HG02852 (cell line): ENCODE results near the gene TRAP1.

ENCODE experiments used
- ATAC-seq: cut with Tn5 transposase; IDR thresholded peaks from one replicate; pipeline ENCODE4 v1.9.1; 2021; ENCODE audit warnings: mild to moderate bottlenecking, moderate library complexity; ENCODE audit not compliant: unreplicated experiment

The TRAP1 gene

DNA sequence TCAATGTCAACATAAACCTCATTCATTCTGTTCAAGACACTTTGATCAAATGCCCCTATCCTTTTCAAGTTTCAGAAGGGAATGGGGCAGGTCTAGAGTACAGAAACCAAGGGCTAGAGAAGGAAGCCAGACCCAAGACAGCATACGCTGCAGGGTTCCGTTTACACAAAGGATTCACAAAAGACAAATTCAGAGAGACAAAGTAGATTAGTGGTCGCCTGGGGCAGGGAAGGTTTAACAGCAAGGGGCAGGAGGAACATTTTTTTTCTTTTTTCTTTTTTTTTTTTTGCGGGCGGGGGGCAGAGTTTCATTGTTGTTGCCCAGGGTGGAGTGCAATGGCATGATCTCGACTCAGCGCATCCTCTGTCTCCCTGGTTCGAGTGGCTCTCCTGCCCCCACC lies 19.9 kb upstream of the TRAP1 start:
- ATAC-seq, result no peak

DNA sequence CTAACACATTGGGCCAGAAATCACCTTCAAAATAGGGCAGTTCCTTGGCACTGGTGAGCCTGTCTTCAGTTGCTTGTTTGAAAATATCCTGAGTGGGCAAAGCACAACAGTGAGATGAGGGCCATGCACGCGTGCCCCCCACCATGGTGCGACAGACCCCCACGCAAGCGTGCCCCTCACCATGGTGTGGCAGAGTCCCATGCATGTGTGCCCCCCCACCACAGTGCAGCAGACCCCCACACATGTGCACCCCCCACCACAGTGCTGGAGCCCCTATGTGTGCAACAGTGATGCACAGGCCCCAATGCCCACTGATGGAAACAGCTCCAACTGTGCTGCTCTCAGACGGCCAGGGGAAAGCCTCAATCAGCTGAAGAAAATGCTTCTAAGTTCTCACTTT lies 18.8 kb upstream of the TRAP1 start:
- ATAC-seq, result no peak

DNA sequence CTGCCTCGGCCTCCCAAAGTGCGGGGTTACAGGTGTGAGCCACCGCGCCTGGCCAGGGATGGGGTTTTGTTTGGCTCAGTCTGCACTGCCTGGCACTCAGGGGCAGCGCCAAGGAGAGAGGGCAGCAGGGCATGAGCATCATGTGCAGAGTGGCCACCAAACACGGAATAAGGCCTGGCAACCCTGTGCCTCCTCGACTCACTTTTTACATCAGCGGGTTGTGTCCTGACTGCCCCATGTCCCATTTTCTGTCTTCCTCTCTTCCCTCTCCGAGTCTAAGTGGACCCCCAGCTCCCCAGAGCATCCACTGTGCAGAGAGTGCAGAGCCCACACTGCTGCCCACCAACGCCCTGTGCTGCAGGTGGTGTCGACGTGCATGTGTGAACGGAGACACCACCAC lies 18.2 kb upstream of the TRAP1 start:
- no peak for ATAC-seq

DNA sequence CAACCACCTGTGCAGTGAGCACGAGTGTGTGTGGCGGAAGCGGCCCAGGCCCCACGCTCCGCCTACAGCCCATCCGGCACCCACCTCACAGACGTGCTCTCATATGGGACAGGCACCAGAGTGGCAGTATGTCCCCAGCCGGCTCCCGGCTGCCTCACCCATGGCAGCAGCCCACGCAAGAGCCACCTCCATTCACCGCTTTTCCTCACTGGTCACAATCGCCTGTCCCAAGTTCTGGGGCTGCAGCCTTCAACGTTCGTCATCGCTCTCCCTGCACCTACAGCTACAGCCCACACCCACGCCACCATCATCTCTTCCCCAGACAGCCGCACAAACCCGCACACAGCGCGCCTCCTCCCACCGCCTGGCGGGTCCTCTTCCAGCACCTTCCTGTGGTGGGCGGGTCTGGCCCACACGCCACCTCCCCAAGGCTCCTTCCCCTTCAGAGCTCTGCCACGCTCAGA lies 17.5 kb upstream of the TRAP1 start:
- ATAC-seq, result no peak

DNA sequence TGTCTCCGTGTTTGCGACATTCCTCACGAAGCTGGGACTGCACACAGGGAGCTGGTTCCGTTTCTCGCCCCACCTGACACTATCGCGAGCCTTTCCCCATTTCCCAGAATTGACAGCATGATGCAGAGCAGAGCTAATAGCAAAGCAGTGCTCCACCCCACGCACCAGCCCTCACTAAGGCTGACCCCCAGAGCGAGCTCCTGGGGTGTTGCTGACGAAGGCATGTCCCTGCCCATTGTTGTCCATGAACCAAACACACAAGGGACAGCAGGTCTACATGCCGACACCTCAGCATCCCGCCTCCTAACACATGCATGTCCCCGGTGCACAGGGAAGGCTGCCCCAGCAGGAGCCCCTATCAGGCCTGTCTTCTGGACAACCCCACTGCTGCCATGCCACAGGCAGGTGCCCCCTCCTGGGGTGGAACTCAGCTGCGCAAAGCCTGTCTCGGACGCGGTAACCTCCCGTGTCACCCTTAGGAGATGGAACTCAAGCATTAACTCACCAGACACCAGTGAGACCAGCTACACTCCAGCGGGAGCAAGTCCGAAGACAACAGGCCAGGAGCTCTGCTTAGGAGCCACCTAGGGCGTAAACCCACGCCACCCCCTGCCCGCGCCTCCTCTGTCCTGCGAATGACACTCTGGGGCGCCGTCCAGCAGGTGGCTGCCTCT lies 16.9 kb upstream of the TRAP1 start:
- ATAC-seq, result no peak

DNA sequence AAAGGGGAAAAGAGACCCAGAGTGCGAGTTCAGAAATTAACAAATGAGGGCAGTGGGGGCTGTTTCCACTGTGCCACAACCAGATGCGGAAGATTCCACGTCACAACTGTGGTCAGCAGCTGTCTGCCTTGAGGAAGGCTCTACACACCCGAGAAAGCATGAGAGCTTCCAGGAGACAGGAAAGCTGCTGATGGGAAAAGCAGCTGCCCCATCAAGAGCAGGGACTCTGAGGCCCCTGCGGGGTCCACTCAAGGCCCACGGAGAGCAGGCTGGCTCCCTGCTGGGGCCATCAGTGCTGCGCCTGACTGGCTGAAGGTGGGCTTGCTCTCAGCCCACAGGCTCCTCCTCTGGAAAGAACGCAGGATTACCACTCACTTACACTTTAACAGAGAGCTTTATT lies 14.8 kb upstream of the TRAP1 start:
- no peak for ATAC-seq

DNA sequence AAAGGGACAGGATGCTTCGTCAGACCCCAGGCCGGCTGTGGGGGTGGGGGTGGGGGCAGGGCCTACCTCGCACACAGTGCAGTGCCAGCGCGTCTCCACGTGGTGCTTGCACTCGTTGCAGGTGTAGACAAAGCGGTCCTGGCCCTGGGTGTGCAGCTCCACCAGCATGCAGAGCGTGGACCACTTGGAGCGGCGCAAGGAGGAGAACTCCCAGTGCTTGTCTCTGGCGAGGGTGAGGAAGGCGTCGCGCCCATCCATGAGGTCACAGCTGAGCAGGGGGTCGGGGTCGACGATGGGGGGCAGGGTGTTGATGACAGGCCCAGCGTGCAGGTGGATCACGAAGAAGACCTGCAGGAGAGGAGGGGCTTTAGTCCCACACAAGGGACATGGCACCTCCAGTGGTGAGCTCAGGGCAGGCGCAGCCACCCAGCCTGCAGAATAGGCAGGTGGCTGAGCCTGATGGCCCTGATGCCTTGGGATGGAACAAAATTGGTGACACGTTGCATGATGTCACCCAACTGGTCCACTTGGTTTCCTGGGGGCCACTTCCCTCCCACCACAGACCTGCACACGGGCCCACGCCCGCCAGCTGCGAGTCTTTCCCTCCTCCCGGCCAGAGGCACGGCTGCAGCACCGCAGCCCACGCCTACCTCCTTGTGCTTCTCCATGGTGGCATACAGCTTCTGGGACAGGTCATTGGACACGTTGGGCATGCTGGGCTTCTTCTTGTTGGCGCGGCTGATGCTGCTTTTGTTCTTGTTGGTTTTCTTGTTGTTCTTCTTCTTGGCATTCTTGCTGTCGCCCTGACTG lies 14.0 kb upstream of the TRAP1 start:
- no peak for ATAC-seq

DNA sequence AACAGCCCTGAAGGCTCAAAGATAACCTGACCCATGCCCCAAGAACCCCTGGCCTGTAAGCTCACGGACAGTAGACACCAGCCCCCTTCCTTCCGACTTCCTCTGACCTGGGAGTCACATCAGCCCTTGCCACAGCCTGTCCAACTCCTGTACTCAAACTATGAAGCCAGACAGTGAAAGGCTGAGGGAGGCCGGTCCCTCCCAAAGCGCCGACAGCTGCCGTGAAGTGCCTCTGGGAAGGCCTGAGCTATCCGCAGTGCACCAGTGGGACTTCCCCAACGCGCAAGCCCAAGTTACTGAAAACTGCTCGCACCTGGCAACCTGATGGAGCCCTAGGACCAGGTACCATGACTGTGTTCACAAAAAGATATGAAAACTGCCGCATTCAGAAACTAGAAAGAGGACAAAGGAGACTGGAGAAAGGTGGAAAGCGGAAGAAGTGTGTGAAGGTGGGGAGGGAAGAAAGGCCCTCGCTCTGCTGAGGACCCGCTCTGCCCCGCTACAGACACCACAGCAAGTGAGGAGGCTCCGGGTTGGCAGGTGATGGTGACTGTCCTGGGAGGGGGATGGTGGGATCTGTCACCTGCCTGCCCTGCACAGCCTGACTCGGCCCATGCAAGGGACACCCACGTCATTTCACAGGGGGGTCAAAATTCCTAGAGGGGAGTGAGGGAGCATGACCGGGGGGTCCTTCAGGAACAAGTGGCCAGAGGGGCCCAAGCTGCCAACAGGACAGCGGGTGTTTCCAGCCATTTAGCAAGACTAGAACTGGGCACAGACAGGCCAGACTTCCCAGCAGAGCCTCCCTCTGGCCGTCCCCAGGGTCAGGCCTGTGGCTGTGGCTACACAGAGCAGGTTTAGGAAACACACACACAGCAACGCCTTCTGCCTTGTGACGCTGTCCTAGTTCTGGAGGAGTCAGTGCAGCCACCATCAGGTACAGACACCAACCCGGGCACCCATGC lies 13.1 kb upstream of the TRAP1 start:
- no peak for ATAC-seq

DNA sequence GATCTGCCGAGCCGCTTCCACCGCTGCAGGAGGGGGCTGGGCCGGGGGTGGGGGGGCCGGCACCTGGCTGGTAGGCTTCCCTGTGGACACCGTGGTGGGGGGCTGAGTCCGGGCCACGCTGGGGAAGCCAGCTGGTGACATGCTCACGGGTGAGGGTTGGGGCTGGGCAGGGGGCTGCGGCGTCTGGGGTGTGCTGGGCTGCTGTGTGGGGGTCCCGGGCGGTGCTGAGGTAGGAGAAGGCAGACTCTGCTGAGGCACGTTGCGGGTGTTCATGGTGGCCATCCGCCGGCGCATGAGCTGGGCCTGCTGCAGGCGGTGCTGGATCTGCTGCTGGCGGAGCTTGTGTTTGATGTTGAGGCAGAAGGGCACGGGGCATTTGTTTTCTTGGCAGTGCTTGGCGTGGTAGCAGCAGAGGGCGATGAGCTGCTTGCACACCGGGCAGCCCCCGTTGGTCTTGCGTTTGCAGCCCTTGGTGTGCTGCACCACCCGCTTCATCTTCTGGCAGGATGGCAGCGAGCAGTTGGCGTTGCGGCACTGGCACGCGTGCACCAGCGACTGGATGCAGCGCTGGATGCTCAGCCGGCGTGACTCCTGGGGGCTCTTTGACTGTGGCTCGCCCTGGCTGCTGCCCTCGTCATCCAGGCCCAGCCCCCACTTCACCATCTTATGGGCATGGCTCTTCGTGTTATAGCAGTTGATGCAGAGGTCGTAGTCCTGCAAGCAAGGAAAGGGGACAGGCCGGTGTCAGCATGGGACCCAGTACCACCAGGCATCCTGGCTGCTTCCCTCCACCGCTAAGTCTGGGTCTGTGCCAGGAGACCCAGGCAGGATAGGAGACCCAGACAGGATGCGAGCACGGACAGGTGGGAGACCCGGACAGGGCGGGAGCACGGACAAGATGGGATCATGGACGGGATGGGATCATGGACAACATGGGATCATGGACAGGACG lies 12.1 kb upstream of the TRAP1 start:
- no peak for ATAC-seq

DNA sequence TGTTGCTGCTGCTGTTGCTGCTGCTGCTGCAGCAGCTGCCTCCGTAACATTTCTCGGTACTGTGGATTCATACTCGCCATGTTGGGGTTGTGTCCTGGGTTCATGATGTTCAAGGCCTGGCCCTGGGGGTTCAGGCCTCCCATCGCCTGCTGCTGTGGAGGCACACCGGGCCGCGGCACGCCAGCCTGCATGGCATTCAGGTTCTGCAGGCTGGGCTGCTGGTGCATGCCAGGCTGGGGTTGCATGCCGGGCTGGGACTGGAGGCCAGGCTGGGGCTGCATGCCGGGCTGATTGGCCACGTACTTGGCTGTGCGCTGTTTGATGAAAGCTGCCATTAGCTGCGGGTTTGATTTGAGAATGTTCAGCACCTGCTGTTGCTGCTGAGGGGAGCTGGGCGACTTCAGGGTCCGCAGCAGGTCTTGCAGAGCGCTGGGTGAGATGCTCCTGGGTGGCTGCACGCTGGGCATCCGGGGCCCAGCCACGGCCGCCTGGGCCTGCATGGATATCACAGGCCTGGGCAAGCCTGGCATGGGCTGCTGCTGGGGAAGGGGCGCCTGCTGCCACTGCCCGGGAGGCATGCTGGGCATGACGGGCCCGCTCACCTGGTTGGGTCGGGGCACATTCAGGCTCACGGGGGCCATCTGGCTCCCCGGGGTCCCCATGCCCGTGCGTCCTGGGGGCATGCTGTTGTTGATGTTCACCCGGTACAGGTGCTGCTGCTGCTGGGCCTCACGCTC lies 11.3 kb upstream of the TRAP1 start:
- no peak for ATAC-seq

DNA sequence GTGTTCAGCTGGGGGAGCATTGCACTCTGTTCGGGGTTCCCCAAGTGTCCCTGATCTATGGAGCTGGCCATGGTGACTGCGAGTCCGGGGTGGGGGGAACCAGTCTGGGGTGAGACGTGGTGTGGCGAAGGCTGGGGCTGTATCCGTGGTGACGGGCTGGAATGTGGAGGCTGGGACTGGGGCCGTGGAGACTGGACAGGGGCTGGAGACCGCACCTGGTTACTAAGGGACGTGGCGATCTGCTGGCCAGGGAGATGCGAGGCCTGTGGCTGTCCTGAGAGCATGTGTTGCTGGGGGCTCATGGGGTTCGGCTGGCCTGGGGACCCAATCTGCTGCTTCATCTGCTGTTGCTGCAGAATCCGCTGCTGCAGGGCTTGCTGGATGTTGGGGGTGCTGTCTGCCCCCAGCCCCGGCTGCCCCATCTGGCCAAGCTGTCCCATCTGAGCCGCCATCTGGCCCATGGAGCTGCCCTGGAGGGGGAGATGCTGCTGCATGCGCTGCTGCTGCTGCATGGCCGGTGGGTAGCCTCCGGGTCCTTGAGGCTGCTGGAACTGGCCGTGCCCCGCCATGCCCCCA lies 10.6 kb upstream of the TRAP1 start:
- no peak for ATAC-seq

DNA sequence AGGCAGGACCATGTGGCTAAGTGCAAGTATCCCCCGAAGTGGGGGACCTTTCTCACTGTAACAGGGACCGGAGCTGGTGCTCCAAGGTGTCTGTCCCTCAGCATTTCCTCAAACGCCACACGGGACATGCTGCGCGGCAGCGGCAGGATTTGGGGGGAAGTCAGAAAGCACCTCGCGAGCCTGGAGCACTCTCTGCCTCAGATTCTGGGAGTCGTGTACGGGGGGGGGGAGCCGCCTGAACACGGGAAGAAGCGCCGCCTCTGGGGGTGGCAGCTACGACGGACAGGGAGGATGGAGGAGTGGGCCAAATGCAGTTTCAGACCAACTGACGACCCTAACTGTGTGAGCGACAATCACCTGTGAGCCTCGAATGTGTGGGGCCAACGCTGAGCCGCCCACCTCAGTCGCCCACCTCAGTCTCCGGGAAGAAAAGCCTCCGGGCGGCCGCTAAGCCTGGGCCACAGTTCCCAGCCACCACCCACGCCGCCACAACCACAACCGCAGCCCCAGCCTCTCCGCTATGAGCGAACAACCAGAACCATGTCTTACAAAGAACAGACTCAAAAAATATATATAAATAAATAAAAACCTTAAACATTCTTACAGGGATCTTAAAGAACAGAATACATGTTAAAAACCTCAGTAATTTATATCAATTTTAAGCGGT lies 8.8 kb upstream of the TRAP1 start:
- no peak for ATAC-seq

DNA sequence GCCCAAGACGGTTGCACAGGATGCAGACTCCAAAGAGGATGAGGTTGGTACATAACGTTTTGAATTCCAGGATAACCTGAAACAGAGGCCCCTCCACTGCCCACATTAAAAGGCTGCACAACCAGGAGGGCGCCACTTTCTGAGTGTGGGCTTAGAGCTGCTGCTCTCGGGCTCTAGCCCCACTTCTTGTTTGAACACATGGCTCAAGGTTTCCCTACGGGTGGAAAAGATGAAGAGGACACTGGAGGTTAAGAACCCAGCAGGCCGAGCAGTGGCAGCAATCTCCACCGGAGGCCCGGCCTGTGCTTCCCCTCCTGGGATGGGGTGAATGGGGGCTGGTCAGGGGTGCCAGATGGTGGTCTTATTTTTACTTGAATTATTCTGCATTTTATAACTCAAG lies 8.0 kb upstream of the TRAP1 start:
- no peak for ATAC-seq

DNA sequence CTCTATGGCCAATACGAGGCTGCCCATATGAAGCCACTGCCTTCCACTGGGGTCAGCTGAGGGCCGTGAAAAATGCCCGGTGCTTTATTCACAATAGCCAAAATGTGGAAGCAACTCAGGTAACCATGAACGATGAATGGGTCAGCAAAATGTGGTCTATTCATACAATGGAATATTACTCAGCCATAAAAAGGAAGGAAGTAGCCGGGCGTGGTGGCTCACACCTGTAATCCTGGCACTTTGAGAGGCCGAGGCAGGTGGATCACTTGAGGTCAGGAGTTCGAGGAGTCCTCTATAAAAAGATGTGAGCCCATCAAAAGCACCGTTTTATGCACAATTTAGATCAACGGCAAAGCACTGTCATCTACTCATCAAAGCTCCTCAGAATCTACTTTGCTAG lies 5.2 kb upstream of the TRAP1 start:
- ATAC-seq, result no peak

DNA sequence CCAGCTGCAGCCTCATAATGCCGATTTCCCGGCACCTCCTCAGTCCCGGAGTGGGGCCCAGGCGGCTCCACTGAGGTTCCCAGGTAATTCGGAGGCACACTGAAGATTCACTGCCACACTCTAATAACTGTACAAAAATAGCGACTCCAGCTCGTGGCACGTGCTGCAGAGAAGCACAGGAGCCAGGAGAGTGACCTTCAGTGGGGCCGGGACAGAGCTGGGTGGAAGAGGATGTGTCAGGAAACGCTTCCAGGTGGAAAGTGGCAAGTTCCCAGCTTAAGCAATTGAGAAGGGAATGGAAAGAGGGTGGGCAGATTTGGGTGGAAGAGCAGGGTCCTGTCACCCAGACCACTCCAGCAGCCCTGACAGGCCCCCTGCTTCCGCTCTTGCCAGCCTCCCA lies 3.1 kb upstream of the TRAP1 start:
- ATAC-seq, result no peak

DNA sequence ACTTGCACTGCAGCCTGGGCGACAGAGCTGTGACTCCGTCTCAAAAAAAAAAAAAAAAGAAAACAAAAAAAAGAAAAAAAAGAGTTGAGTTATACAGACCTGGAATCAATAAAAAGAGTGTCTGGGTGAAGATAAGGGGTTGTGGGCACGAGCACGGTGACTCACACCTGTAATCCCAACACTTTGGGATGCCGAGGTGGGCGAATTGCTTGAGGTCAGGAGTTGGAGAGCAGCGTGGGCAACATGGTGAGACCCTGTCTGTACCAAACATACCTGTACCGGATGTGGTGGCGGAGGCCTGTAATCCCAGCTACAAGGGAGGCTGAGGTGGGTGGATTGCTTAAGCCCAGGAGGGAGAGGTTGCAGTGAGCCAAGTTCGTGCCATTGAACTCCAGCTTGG lies 1.3 kb upstream of the TRAP1 start:
- ATAC-seq, result no peak

DNA sequence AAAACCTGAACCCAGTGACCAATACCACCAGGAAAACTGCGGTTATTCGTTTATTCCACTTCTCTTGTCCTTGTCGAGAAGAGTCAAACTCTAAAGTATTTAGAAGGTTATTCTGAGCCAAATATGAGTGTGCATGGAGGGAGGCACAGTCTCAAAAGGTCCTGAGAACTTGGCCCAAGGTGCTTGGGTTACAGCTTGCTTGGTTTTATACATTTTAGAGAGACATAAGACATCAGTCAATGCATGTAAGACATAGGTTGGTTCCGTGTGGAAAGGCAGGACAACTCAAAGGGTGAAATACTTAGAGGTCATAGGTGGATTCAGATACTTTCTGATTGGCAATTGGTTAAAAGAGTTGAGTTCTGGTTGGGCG lies 681 bp upstream of the TRAP1 start:
- ATAC-seq, result no peak

DNA sequence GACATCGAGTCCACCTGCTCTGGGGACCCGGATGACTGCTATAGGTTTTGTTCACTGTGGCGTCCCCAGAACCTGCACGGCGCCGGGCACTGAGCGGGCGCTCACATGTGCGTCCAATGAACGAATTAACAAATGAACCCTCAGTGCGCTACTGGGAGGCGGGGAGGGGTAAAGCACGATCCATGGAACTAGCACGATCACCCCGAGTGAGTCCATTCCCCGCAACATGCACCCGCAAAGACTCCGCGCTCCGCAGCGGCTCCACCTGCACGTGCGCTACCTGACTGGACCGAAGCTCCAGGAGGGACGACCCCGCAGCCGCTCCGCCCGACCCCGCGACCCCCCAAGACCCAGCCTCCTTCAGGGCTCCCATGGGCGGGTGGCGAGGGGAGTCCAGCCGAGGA lies 491 bp downstream of the TRAP1 start:
- peak; percentile 18 for ATAC-seq

DNA sequence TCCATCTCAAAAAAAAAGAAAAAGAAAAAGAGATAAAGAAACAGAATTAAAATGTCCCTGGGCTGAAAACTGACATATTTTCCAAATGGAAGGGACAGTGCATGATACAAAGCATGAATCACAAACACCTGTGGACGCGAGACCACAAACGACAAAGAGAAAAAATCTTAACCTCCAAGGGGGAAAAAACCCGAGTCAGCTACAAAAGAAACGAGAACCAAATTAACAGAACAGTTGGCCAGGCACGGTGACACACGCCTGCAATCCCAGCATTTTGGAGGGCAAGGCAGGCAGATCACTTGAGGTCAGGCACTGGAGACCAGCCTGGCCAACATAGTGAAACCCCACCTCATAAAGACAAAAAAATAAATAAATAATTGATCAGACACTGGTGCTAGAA lies 1.9 kb downstream of the TRAP1 start:
- ATAC-seq, result no peak
